KOPT-K1 (cell line): Measurements from ENCODE around the gene CCL27.

Source experiments
- H3K27ac ChIP-seq: fragments of 200-600 bp; sonication (generic); 2 replicates; pipeline ENCODE4 v1.5.1; 2016; ENCODE audit warnings: antibody characterized with exemption, mild to moderate bottlenecking, low read depth, low read length; ENCODE audit not compliant: poor library complexity, severe bottlenecking
- H3K36me3 ChIP-seq: fragments of 200-600 bp; sonication (generic); 2 replicates; pipeline ENCODE4 v1.5.1; 2017; ENCODE audit warnings: antibody characterized with exemption, mild to moderate bottlenecking, low read length, moderate library complexity; ENCODE audit not compliant: insufficient read depth
- H3K9me3 ChIP-seq: fragments of 200-600 bp; sonication (generic); 2 replicates; pipeline ENCODE4 v1.5.1; 2017; ENCODE audit warnings: antibody characterized with exemption, low read length, mild to moderate bottlenecking; ENCODE audit not compliant: insufficient read depth, poor library complexity, severe bottlenecking

CCL27 gene

DNA sequence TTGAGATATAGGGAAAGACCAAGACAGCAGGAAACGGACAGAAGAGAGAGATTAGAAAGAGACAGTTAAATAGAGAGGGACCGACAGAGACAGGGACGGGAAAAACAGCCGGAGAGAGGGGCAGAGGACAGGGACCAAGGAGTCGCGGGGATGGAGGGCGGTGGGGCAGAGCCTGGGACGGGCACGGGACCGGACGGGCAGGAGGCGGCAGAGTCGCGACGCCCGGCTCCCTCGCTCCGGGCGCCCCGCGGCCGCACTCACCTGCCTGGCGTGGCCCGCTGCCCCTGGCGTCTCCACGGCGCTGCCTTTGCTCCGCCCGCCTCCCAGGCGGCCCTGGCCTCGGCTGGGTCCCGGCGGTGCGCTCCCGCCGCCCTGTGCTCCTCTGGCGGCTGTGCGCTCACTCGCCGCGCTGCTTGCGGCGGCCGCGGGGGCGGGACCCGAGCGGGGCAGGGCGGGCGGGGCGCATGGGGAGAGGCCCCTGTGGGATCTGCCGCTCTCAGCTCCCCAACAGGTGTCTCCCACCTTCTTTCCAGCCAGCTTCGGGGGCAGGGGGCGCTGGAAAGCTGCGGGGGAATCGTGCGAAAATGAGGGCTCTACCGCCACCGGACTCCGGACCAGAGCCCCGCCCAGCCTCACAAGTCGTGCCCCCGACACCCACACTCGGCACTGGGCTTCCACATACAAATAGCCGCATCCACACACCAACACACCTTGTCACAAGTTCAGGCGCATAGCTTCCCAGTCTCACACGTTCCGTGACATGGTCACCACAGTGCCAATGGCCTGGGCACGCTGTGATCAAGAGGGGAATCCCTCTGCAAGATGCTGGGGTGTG is 33.6 kb downstream of the CCL27 start, which contains the start of gene ARID3C:
TSS of gene ARID3C (minus strand) at position 411 of the 835 bp plus-strand sequence. CDS start 1,052 bp downstream, outside the sequence.
- H3K9me3 ChIP-seq = no peaks in the 10 kb centered on the region
- H3K27ac ChIP-seq = no peak within 1 kb of the TSS
- H3K36me3 ChIP-seq = no peaks in the 10 kb centered on the region

DNA sequence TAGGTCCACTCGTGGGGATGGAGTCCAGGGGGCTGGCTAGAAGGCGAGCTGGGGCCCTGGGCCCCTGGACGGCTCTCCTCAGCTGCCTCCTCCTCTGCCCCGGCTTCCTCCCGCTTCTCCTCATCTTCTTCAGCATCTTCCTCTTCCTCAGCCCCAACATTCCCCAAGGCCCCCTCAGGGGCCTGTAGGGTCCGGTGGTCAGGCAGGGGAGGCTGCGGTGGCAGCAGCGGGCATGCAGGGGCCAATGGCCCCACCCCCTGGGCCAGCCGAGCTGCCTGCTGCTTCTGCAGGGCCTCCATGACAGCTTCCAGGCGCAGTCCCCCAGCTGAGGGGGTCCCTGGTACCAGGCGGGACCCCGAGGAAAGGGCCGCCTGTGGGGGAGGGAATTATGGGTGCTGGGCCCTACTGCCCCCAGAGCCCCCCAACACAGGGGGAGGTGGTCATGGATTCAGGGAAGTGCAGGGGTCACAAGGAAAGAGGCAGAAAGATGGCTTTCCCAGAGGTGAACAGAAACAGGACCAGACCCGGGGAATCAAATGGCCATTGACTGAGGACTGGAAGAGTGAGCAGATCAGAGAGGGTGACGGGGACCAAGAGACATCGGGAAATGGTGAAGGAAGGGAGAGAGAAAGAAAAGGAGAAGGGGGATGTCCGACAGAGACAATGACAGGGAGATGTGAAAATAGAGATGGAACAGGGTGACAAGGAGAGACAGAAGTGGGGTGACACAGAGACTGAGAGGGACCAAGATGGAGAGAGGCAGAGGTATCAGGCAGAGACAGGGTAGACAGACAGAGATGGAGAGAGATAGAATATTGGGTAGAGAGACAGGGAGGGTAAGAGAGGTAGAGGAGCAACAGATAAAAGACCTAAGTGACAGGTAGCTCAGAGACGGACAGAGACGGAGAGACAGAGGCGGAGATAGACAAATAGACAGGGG is 34.5 kb downstream of the CCL27 start:
- Histone ChIP-seq H3K9me3 (no peaks in the 10 kb centered on the region), H3K36me3 (no peaks in the 10 kb centered on the region), H3K27ac (no peak overlapping the region)

DNA sequence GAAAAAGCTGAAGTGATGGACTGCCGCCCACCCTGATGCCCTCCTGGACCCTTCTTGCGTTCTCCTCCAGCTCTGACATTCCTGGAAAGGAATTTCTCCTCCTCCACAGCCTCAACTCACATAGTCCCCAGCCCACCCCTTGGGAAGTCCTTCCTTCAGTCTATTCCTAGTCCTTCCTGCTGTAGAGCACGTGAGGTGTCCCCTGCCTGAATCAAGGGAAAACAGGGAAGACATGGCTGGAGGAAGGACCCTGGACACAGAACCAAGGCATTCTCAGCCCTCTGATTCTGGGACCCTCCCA is 37.3 kb downstream of the CCL27 start:
- Histone ChIP-seq H3K27ac (no peak overlapping the region), H3K9me3 (no peaks in the 10 kb centered on the region), H3K36me3 (no peaks in the 10 kb centered on the region)

DNA sequence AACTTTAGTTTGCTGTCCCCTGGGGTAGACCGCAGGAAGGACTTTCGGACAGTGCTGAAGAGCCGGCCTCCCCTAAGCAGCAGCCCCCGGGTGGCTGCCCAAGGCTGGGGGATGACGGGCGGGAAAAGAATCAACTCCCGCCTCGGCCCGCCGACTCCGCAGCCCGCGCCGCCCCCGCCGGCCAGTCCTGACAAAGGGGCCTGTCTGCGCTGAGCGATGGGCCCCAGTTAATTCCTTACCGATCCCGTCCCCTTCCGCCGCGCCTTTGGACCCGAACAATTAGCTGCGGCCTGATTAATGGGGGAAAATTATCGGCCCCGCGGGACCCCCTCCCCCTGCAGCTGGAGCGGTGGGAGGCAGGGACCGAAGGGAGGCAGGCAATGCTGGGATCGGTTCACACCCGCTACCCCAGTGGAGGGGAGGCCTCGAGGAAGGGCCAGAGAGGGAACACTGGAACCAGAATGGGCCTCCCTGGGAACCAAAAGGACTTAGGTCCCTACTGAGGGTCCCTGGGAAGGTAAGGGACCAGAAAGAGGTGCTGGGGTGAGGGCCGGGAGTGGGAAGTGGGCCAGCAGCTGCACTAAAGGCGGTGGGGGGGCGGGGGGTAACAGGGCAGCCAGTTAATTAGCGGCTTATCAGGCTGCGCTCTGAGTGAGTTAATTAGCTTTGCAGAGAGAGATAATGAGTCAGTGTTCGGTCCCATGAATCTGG is 37.8 kb downstream of the CCL27 start:
- H3K36me3 ChIP-seq = no peaks in the 10 kb centered on the region
- no peaks in the 10 kb centered on the region for H3K9me3 ChIP-seq
- no peak overlapping the region for H3K27ac ChIP-seq

DNA sequence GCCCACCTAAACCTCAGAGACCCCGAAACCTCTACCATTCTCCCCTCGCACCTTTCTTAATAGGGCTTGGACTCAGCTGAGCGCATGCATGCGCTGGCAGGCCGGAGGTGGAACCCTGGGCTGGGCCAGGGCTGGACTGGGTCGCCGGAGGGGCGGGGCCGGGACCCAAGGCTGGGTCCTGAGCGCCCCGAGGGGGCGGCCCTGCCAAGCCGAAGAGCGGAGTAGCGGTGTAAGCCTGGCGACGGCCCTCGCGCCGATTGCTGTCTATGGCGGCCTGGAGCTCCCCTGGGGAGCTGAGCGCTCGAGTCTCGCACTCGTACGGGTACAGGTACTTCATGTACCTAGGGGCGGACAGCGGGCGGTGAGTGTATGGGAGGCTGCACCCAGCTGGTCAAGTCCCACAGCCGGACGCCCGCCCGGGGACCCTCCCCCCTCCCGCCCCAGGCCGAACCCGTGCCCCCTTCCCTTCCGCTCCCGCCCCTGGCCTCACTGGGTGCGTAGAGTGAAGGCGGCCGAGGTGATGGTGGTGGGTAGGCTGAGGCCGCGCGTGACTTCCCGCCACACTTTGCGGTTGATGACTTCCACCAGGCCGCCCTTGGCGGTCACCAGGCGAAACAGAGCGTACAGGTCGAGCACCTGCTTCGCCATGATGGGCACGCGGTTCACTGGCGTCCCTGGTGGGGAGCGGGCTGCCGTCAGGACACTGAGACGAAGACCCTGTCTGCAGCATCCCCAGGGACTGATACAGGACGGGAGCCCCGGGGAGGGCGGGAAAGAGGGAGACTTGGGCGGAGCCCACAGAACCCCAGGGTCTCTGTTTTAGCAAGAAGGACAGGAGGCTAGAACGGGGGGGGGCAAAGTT is 38.9 kb downstream of the CCL27 start:
- H3K36me3 ChIP-seq = no peaks in the 10 kb centered on the region
- H3K27ac ChIP-seq = no peak overlapping the region
- H3K9me3 ChIP-seq = no peaks in the 10 kb centered on the region

DNA sequence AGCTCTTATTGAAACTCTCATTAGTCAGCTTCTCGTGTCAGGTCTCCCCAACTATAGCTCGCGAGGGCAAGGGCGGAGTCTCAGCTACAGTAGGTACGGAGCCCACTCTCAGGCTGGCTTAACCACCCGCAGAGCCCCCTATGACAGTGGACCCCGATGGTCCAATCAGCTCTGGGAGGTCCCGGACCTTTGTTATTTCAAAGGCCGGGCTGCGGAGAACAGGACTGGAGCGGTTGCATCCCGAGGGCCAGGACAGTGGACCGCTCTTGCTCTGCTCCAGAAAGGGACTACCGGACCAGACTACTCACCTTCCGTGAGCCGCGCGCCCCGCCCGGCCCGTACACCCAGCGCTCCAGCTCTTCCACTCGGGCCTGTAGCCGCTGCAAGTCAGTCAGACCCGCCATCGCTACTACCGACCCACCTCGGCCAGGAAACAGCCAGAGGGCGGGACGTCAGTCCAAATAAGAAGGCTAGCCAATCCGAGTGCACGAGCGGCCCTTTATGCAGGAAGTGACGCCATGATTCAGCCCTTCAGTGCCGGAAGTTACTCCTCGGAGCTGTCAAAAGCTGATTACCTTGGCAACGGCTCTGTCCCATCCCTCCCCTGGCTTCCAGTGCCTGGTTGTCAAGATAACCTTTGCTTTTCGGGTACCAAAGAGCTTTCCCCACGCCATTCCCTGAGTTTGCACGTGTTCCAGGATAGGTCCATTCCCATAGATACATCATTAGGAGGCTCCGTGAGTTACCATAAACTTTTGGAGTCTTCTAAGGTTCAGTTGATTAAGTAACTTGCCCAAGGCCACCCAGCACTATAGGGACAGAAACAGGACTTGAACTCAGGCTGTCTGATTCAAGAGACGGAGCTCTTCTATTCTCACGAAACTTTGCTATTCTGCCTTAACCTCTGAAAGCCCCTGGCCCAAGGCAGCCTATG is 42.1 kb downstream of the CCL27 start, which contains the start of gene DCTN3:
TSS of gene DCTN3 (minus strand) at position 435 of the 934 bp plus-strand sequence. CDS start at position 404, 31 bp downstream.
- Histone ChIP-seq H3K9me3 (no peaks in the 10 kb centered on the region), H3K27ac (peak within 1 kb of the TSS; percentile 61), H3K36me3 (peaks cover 32% of the 10 kb centered on the region; the same call in 1 of the 2 replicates)

DNA sequence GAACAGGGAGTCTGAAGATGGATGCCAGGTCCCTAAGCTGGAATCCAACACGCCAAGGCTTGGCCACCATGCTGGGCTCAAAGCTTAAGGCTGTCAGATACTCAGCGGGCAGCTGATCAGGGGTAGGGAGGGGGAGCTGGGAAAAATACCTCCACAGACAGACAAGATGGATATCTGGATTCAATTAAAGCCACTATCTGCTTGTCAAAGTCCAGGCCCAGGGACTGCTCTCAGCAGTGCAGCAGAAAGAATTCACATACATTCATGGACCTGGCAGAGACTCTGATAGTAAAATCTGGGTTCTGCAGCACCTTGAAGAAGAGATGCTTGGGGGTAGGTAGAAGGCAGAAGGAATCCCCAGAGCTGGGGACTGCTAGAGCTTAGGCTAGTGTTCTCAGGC is 47.3 kb downstream of the CCL27 start:
- no peaks in the 10 kb centered on the region for H3K9me3 ChIP-seq
- no peak overlapping the region for H3K27ac ChIP-seq
- H3K36me3 ChIP-seq = peaks cover 48% of the 10 kb centered on the region

DNA sequence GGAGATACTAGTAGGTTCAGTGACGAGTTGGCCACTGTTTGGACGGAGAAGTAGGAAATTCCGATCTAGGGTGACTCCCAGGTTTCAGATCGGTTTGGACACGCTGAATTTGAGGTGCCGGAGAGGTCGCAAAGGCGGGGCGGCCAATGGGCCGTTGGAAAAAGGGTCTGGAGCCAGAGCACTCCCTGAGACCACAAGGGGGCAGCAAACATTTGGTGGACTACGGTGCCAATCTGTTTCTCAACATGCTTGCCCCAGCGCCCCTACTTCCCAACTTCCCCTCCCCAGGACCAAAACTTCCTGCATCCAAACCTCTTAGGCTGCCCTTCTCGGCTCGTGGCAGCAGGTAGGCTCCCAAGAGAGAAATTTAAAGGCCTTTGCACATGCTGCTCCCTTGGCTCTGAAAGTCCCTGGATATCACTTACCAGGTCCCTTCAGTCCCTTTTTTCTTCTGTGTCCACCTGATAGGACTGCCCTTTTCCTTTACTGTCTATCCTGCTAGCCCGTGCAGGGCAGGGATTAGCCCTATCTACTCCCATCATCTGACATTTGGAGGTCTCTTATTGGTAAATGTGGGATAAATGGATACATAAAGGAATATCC is 49.6 kb downstream of the CCL27 start:
- H3K27ac ChIP-seq = peak overlapping the region; percentile 81
- H3K9me3 ChIP-seq = no peaks in the 10 kb centered on the region

More for the DNA sequence above, 49.6 kb downstream of the CCL27 start:
- H3K36me3 ChIP-seq = peaks cover 41% of the 10 kb centered on the region
